Fibroblast of skin of back (primary cell): ENCODE measurements around the gene DLG5.
"Not testable (repeated sequence)": the region's sequence is repeated elsewhere in the genome, so short reads cannot be mapped to it uniquely, and the experiment has no call there.

Experiments
- DNase-seq: peaks from one replicate; pipeline ENCODE4 v3.0.0-alpha.2; 2013

The DLG5 gene

DNA sequence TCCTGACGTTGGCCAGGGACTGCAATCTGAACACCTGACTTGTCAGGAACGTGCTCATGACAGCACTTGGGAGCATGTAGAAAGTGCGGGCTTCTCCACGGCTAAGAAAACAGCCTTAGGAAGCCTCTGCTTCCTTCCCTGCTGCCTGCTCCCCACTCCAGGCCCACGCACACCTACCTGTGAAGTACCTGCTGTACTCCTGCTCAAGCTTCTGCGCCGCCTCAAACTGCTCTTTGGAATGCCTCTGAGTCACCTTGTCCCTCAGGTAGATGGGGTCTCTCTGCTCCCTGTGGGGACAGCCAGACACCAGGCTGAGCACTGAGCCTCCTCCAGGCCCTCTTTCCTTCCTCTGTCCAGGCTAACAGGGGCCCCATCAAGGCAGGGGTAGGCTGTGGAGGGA lies 132.7 kb downstream of the DLG5 start:
- no peak for DNase-seq

- no peak for DNase-seq
Measured at GRCh38 chr10:77792155-77792554, 134.4 kb downstream of the DLG5 start.

GRCh38 chr10:77791506-77791905 lies 135.0 kb downstream of the DLG5 start:
- no peak for DNase-seq

GRCh38 chr10:77789861-77790260 lies 136.7 kb downstream of the DLG5 start:
- DNase-seq: no peak

- no peak for DNase-seq
Measured at GRCh38 chr10:77789016-77789415, 137.5 kb downstream of the DLG5 start.

GRCh38 chr10:77788496-77789010 lies 138.0 kb downstream of the DLG5 start:
- no peak for DNase-seq

DNA sequence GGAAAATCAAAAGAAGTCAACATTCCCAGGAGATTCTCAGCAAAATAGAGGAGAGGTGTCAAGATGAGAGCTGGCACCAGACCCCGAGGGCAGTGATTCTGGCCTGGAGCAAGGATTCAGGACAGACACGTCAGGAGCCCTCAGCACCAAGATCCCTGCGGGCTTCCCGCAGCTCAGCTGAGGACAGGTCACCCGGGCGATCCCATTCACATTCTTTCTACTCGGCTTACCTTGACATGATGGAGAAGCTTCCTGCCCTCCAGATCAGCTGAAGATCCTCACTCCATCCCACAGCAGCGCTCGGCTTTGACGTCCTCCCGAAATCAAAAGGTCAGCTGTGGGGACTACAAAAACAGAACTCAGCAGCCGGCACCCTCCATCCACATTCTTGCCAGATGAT lies 139.1 kb downstream of the DLG5 start:
- DNase-seq: no peak

GRCh38 chr10:77784856-77785255 lies 141.7 kb downstream of the DLG5 start:
- DNase-seq: peak; percentile 66

DNA sequence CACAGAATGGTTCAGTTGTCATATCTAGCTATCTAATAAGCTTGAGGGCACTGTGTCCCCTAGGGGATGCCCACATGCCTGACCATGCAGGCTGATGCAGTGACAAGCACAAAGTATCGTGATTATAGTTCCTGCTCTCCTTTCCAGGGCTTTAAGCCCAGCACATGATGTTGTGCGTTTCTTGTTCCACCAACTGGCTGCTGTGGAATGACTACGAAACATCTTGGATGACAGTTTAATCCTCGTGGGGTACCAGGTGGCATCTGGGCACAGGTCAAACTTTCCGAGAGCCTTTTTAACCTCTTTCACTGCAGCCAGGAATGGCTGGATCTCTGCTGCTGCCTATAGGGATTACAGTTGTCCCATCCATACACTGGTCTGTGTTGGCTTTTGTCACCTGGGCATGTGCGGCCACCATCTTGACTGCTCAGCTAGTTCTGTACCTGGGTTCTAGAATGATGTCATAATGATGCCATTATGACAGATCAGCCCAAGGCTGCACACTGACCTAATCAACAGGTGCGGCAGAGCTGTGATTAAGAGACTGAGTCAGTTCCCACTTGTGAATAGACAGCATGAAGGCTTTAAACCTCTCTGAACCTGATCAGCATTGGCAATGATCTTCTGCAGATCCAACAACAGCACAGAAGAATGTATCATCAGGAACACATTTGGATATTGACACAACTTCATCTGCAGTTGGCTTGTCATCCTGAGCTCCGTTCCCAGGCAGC lies 144.1 kb downstream of the DLG5 start:
- no peak for DNase-seq

DNA sequence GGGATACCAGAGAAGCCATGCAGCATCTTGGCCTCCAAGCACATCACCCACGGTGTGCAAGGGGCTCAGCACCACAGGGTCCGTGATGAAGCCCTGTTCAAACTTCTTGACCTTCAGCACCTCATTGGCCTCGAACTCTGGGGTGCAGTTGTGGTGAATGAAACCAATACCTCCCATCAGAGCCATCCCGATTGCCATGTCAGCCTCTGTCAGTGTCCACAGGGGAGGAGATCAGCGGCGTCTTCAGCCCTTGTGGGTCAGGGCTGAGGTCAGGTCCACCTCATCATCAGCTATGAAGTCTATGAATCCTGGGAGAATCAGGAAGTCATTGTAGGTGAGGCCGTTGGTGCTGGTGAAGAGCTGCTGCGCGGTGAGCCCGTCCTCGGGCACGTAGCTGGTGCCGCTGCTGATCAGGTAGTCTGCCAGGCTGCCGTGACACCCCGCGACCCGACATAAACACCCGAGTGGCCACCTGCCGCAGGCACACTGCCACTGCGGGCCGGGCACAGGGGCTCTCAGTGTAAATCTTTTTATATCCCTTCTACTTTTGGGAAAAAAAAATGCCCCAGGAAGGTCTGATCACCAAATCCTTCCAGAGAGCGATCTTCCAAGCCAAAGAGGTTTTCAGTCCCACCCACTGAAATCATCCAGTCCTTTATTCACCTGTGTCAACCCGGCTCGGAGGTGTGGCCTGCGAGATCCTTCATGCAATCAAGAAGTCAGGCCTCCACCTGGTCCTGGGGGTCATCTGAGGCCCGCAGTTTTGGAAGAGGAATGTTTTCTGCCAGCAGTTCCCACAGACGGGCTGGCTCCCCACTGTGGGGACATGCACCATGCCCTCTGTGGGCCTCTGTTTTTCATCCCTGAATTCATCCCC lies 144.9 kb downstream of the DLG5 start:
- no peak for DNase-seq

- no peak for DNase-seq
Measured at GRCh38 chr10:77780180-77780579, 146.4 kb downstream of the DLG5 start.

- DNase-seq: no peak
Measured at GRCh38 chr10:77776487-77776886, 150.1 kb downstream of the DLG5 start.

DNA sequence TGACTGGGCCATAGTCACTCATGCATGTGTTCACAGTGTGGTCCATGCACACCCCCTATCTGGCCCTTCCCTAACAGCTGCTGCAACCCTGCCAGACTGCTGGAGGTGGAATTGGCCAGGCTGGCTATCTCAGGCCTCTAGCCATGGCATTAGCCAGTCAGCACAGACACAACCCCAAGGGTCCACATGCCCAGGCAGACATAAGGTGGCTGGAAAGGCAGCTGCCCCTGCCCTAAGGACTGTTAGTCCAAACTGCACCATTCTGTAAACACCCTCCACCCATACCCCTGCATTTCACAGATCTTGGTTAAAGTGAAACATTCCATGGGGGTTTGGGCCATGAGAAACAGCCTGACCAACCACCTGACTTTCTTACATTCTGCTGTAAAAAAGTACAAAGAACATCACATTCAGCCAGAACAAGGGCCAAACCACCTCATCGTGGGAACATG lies 151.6 kb downstream of the DLG5 start:
- DNase-seq: no peak

DNA sequence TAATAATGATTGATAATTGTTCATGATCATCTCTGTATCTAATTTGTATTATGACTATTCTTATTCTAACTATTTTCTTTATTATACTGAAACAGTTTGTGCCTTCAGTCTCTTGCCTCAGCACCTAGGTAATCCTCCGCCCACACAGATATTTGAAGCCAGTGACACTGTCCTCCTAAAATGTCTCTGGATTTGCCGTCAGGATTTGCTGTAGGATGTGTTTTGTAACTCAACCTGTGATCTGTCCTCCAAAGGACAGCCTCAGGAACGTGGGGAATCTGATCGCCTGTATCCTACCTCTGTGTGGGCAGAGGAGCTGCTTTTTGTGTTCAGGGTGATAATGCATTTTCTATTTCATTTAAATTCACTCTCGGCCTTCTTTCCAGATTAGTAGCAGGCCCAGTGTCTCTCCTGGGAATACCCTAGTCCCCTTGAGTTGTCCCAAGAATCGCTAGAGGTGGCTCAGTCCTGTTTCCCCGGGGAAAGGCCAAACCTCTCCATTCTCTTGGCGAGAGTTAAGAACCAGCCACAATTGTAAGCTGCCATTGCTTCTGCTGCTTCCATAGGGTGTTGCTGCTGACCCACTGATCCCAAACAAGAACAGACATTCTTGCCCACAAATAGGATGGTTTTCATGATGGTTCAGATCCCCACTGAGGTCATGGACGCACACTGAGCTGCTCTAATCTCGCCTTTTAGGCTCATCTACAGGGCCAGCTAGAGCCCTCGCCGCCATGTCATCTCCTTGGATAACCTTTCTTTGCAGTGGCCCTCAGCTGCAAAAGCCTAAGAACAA lies 152.7 kb downstream of the DLG5 start:
- no peak for DNase-seq

DNA sequence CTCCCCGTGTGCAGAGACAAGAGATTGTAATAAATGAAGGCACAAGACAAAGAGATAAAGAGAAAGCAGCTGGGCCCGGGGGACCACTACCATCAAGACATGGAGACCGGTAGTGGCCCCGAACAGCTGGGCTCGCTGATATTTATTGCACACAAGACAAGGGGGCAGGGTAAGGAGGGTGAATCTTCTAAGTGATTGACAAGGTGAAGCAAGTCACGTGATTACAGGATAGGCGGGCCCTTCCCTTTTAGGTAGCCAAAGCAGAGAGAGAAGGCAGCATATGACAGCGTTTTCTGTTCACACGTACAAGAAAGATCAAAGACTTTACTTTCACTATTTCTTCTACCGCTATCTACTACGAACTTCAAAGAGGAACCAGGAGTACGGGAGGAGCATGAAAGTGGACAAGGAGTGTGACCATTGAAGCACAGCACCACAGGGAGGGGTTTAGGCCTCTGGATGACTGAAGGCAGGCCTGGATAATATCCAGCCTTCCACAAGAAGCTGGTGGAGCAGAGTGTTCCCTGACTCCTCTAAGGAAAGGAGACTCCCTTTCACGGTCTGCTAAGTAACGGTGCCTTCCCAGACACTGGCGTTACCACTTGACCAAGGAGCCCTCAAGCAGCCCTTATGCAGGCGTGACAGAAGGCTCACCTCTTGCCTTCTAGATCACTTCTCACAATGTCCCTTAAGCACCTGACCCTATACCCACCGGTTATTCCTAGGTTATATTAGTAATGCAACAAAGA lies 153.5 kb downstream of the DLG5 start:
- not testable (repeated sequence) for DNase-seq

- no peak for DNase-seq
Measured at GRCh38 chr10:77771851-77772250, 154.7 kb downstream of the DLG5 start.

DNA sequence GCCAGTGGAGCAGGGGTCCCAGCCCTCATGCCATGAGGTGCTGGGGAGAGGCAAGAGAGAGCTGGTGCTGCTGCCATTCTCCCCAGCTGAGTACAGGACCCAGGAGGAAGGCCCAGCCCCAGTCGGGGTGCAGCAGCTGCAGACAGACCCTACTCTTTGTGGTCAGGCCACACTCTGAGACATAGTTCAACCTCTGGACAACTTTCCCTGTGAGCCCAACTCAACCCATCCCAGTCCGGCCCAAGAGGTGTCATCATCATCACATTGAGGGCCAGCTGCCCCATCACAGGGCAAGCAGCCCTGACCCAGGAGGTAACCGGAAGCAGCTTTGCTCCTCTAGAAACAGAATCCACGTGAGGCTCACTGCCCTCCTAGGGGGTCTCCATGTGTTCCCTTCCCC lies 155.1 kb downstream of the DLG5 start:
- DNase-seq: no peak

- DNase-seq: no peak
Measured at GRCh38 chr10:77770868-77771175, 155.7 kb downstream of the DLG5 start.

GRCh38 chr10:77770081-77770867 lies 156.3 kb downstream of the DLG5 start:
- no peak for DNase-seq

DNA sequence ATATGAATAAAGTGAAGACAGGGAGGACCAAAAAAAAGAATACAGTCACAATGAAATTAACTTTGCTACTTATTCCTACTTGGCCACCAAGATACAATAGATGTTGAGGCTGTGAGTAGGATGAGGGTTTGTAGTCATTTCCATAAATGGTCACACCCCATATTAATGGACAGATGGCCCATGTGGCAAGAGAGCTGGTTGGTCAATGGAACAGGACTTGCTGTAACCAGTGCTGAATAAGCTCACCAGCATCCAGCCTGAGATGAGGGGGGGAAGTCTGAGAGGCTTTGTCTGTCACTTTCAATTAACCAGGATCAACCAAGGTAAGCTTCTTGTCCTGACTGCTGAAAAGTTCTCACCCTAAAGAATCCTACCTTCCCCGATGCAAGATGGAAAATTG lies 158.5 kb downstream of the DLG5 start:
- no peak for DNase-seq
